Neural cell (in vitro differentiated cells): ENCODE data around the gene CLEC20A.

ENCODE experiments used
- POLR2AphosphoS5 ChIP-seq: IDR thresholded peaks from 2 replicates; pipeline ENCODE4 v1.6.1; 2012
- RAD21 ChIP-seq: fragments of 450-650 bp; conservative IDR thresholded peaks from 2 replicates; pipeline ENCODE4 v1.6.1; 2014; ENCODE audit warnings: antibody characterized with exemption, mild to moderate bottlenecking, moderate library complexity
- SMC3 ChIP-seq: fragments of 450-650 bp; conservative IDR thresholded peaks from 2 replicates; pipeline ENCODE4 v1.6.1; 2014; ENCODE audit warnings: antibody characterized with exemption, mild to moderate bottlenecking, moderate library complexity; ENCODE audit not compliant: poor library complexity
- TF ChIP-seq, protein P1 (sequence below): fragments of 450-650 bp; IDR thresholded peaks from 2 replicates; pipeline ENCODE4 v1.5.1; 2014; ENCODE audit warnings: antibody characterized with exemption, mild to moderate bottlenecking, moderate library complexity; ENCODE audit not compliant: poor library complexity, severe bottlenecking
- TF ChIP-seq, protein P2 (sequence below): IDR thresholded peaks from 2 replicates; pipeline ENCODE4 v1.6.1; 2012; ENCODE audit warnings: borderline replicate concordance

DNA sequence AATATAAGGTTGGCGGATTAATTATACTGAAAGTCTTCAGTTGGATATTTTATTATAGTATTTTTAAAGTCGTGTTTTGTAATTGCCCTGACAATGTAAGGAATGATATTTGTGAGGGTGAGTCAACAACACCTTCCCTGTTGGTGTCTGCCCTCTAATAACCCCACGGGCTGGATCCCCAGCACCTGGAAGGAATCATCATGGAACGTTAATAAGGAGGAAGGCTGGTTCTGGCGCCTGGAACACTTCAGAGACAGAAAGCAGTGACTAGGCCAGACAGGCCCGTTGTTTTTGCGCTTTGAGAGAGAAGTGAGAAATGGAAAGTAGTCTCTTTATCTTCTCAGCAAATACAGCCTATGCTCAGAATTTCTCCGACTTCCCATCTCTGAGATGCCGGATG is 47.8 kb upstream of the CLEC20A start:
- TF ChIP-seq, protein P1, sequence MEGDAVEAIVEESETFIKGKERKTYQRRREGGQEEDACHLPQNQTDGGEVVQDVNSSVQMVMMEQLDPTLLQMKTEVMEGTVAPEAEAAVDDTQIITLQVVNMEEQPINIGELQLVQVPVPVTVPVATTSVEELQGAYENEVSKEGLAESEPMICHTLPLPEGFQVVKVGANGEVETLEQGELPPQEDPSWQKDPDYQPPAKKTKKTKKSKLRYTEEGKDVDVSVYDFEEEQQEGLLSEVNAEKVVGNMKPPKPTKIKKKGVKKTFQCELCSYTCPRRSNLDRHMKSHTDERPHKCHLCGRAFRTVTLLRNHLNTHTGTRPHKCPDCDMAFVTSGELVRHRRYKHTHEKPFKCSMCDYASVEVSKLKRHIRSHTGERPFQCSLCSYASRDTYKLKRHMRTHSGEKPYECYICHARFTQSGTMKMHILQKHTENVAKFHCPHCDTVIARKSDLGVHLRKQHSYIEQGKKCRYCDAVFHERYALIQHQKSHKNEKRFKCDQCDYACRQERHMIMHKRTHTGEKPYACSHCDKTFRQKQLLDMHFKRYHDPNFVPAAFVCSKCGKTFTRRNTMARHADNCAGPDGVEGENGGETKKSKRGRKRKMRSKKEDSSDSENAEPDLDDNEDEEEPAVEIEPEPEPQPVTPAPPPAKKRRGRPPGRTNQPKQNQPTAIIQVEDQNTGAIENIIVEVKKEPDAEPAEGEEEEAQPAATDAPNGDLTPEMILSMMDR: no peak
- TF ChIP-seq RAD21 (no peak), SMC3 (no peak), POLR2AphosphoS5 (no peak)
- TF ChIP-seq, protein P2, sequence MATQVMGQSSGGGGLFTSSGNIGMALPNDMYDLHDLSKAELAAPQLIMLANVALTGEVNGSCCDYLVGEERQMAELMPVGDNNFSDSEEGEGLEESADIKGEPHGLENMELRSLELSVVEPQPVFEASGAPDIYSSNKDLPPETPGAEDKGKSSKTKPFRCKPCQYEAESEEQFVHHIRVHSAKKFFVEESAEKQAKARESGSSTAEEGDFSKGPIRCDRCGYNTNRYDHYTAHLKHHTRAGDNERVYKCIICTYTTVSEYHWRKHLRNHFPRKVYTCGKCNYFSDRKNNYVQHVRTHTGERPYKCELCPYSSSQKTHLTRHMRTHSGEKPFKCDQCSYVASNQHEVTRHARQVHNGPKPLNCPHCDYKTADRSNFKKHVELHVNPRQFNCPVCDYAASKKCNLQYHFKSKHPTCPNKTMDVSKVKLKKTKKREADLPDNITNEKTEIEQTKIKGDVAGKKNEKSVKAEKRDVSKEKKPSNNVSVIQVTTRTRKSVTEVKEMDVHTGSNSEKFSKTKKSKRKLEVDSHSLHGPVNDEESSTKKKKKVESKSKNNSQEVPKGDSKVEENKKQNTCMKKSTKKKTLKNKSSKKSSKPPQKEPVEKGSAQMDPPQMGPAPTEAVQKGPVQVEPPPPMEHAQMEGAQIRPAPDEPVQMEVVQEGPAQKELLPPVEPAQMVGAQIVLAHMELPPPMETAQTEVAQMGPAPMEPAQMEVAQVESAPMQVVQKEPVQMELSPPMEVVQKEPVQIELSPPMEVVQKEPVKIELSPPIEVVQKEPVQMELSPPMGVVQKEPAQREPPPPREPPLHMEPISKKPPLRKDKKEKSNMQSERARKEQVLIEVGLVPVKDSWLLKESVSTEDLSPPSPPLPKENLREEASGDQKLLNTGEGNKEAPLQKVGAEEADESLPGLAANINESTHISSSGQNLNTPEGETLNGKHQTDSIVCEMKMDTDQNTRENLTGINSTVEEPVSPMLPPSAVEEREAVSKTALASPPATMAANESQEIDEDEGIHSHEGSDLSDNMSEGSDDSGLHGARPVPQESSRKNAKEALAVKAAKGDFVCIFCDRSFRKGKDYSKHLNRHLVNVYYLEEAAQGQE: no peak
